GM12872 (cell line): Measurements from ENCODE around the gene HFE.

Experiments
- TF ChIP-seq, protein P1 (sequence below): IDR thresholded peaks from 3 replicates; pipeline ENCODE4 v1.5.1; 2011; ENCODE audit warnings: low read depth, mild to moderate bottlenecking, low read length, moderate library complexity; ENCODE audit not compliant: insufficient read depth

Gene HFE

DNA sequence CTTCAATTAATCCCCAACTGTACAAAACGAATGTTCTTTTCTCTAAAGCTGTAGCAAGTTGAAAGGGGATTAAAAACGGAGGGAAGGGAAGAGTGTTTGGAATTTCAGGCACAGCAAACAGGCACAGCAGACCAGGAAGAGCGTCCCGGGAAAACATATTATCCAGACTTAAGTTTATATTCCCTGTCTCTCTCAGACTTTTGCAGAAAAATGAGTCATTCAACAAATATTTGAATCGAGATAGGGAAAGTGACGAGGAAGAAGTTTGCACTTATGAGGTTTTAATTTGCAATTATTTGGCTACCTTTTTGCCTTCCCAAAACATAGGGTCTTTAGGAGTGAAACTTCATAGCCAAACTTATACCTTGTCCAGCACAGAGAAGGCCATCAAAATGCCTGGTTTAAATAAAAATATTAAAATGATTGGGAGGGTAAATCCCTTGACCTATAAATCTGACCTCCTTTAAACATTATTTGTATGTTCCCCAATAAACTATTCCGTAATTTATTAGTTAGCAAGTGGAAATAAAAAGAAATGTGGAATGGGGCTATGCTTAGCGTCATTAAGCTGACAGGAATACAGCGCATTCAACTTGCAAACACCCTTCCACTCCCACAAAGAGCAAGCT is 16.0 kb downstream of the HFE start:
- TF ChIP-seq, protein P1, sequence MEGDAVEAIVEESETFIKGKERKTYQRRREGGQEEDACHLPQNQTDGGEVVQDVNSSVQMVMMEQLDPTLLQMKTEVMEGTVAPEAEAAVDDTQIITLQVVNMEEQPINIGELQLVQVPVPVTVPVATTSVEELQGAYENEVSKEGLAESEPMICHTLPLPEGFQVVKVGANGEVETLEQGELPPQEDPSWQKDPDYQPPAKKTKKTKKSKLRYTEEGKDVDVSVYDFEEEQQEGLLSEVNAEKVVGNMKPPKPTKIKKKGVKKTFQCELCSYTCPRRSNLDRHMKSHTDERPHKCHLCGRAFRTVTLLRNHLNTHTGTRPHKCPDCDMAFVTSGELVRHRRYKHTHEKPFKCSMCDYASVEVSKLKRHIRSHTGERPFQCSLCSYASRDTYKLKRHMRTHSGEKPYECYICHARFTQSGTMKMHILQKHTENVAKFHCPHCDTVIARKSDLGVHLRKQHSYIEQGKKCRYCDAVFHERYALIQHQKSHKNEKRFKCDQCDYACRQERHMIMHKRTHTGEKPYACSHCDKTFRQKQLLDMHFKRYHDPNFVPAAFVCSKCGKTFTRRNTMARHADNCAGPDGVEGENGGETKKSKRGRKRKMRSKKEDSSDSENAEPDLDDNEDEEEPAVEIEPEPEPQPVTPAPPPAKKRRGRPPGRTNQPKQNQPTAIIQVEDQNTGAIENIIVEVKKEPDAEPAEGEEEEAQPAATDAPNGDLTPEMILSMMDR: no peak

DNA sequence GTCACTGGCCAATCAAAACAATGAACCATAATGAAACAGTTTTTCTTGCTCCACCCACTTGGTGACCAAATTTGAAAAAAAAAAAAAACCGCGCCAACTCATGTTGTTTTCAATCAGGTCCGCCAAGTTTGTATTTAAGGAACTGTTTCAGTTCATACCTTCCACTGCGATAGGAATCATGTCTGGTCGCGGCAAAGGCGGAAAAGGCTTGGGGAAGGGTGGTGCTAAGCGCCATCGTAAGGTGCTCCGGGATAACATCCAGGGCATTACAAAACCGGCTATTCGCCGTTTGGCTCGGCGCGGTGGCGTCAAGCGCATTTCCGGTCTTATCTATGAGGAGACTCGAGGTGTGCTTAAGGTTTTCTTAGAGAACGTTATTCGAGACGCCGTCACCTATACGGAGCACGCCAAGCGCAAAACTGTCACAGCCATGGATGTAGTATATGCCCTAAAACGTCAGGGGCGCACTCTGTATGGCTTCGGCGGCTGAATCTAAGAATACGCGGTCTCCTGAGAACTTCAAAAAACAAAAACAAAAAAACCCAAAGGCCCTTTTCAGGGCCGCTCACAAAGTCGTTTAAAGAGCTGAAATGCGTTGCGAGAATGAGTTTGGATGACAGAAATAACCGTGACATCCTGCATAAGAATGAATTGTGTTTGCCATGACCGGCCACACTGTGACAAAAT is 16.7 kb downstream of the HFE start:
- TF ChIP-seq, protein P1: peak; percentile 57

DNA sequence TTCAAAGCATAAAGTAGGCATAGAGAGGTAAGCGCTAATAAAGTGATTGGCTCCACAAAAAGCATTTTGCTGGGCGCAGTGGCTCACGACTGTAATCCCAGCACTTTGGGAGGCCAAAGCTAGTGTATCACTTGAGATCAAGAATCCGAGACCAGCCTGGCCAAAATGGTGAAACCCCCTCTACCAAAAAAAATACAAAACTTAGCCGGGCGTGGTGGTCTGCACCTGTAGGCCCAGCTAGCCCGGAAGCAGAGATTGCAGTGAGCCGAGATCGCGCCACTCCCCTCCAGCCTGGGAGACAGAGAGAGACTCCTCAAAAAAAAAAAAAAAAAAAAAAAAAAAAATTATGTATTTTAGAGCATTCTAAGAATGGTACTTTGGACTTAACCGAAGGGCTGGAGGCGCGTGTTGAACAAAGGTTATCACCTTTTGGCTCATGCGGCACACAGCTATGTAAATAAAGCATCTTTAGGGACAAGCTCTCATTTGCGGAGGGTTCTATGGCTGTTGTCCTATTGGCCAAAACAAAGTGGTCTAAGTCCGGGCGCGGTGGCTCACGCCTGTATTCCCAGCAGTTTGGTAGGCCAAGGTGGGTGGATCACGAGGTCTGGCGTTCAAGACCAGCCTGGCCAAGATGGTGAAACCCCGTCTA is 17.4 kb downstream of the HFE start:
- TF ChIP-seq, protein P1: no peak

DNA sequence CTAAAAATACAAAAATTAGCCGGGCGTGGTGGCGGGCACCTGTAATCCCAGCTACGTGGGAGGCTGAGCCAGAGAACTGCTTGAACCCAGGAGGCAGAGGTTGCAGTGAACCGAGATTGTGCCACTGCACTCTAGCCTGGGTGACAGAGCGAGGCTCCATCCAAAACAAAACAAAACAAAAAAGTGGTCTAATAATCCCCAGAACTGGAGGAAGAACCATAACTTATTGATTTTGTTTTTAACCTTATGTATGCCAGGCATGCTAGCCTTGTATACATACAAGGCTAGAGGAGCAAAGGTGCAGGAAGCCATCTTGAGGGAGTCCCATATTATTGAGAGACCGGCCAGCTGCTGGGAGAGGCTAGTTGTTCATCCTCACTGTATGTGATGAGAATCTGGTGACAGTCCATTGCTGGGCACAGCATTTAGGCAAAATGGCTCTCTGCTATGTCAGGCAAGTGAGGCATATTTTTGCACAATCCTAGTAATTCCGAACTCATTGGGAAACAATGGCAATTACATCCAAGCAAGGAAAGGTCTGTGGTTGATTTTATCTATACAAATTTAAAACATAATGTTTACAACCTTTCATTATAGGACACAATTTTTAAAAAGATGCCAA is 18.0 kb downstream of the HFE start:
- TF ChIP-seq, protein P1: no peak

DNA sequence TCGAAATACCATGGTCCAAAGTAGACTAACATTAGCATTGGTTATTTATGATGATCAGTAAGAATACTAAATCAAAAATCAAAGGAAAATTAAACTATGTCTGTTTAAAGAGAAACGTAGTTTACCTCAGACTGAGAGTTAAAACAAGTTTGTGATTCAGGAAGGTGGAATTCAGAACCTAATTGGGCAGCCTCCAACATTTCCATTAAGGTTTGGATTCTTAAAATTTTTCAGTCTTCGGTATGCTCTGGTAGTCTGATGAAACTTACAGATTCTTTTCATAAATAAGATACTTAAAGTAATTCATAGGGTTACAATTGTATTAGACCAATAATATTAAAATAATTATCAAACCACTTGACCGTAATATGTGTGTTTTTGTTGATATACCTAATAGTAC is 18.6 kb downstream of the HFE start:
- TF ChIP-seq, protein P1: no peak

DNA sequence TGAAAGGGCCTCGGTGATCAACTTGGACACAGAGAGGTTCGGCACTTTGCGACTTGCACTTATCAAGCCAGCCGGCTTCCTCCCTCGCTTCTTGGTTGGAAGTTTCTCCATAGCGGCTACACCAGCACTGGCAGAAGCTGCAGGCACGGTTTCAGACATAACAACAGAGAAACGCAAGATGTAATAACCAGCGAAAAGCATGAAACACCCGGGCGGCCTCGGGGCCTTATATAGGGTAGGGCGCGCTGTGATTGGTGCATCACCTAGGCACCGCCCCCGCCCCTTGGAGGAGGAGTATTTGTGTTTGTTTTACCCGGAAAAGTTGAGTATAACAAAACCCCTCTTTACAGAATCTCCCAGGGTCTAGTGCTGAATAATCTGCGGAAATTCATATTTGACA is 20.7 kb downstream of the HFE start:
- TF ChIP-seq, protein P1: no peak

DNA sequence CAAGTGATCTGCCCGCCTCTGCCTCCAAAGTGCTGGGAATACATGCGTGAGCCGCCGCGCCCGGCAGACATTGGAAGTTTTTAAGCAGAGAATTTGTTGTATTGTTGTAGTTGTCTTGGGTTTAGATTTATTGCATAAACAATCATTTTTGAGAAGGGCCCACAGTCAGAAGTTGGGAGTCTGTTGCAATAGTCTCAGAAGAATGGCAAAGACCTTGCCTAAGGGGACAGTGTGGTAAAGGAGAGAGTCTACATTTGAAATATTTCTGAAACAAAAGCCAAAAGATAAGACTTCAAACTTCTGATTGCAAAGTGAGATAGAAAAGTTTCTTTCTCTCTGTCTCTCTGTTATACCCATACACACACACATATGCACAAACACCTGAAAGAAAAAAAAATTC is 22.5 kb downstream of the HFE start:
- TF ChIP-seq, protein P1: no peak
